Measurements from ENCODE around the gene COMMD9. TPM values are rescaled to one million over a fixed set of nuclear protein-coding genes. Genes with fewer than 3 reads are reported as not detected.

COMMD9 gene
- total RNA-seq, 4 donors from 2014 or later, result 38.0 to 74.6 (median 45.4) TPM

DNA sequence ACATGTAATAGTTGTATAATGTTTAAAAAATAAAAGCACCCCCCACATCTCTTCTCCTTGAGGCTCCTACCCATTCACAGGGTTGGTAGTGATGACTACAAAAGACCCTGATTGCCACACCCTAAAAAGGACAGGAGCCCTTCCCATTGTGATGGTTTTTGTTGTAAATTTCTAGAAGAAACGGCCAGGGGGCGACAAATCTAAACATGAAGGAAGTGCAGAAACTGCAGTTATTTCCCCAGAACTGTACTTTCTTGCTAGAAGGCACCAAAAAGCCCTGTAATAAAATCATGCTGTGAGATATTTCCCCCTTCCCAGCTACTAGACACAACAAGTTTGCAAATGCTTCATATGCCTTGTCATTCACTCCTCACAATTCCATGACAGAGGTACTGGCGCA is 17.7 kb upstream of the COMMD9 start:
- no peak for TF ChIP-seq CTCF (IDR thresholded peaks at IDR 0.05; ENCODE audit: low read depth)

DNA sequence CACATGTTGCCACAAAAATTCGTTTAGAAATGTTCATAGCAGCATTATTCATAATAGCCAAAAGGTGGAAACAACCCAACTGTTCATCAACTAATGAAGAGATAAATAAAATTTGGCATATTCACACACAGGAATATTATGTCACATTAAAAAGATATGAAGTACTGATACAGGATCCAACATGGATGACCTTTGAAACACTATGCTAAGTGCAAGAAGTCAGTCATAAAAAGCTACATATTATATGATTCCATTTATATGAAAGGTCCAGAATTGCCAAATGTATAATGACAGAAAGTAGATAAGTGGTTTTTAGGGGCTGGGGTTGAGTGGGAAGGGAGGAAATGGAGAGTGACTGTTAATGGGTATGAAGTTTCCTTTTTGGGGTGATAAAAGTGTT is 15.8 kb upstream of the COMMD9 start:
- no peak for TF ChIP-seq CTCF (IDR thresholded peaks at IDR 0.05; ENCODE audit: low read depth)

DNA sequence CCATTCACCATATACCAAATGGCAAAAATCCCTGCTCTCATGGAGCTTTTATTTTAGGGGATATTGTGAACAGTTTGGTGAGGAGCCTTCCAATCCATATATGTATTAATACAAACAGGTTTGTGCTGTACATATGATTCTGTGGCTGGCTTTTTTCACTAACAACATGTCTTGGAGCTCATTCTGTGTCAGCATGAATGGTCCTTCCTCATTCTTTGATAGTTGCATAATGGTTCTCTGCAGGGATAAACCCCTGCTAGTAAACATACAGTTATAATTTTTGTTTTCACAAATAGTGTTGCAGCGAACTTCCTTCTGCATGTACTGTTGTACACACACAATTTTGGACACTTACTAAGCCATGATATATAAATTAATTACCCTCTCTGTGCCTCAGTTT is 15.1 kb upstream of the COMMD9 start:
- TF ChIP-seq CTCF (IDR thresholded peaks at IDR 0.05; ENCODE audit: low read depth), result no peak

DNA sequence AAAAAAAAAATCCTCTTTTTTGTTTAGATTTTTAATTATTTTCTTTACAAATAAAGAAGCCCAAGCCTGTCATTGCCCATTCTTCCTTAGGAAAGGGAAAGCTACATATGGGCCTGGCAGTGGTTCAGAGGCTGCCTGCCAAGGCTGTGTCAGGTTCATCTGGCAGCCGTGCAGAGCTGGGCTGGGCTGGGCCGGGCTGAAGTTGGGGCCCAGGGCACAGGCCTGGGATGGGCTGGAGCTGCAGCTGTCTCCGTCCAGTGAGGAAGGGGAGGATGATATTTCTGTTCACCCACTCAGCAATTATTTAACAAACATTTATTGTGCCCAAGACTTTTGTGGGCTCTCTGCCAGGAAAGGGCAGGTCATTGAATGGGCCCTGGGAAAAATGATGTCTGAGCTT is 11.4 kb upstream of the COMMD9 start:
- no peak for TF ChIP-seq CTCF (IDR thresholded peaks at IDR 0.05; ENCODE audit: low read depth)

DNA sequence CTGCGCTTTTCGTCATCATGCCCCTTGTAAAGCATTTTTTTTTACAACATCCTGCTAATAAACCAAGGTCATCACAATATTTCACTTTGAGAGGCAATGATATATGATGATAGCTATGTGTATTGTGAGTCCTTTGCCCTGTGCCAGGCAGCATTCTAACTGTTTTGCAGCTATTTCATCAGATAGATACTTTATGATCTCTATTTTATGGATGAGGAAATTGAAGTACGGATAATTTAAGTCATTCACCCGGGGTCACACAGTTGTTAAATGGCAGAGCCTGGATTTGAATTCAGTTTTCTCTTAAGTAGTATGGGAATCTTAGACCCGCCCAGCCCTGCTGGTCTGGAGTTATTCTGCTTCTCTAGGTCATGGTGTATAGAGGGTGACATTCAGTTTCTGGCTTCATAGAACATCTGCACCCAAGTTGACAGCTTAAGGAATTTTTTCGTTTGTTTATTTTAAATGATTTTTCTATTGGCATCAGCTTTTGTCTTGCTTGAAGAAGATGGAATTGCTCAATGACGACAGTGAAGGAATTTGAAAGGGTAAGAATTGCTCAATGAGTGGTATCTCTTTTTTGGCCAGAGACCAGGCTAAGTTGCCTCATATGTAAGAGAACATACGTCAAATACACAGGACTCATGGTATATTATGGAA is 7.8 kb upstream of the COMMD9 start:
- TF ChIP-seq CTCF (IDR thresholded peaks at IDR 0.05; ENCODE audit: low read depth), result no peak

- no peak for TF ChIP-seq CTCF (IDR thresholded peaks at IDR 0.05; ENCODE audit: low read depth)
Observed at GRCh38 chr11:36295926-36296325, 6.7 kb upstream of the COMMD9 start, which contains the start of gene PRR5L. TSS of gene PRR5L (plus strand) at chr11:36296288. CDS start at chr11:36401122, 104,834 bp downstream.

- TF ChIP-seq CTCF (IDR thresholded peaks at IDR 0.05; ENCODE audit: low read depth), result no peak
Observed at GRCh38 chr11:36292311-36292722, 3.1 kb upstream of the COMMD9 start.
